WTC11 (cell line): ENCODE results near the gene CD46. TPM values are rescaled to one million over a fixed set of nuclear protein-coding genes. Genes with fewer than 3 reads are reported as not detected.

Source experiments
- ATAC-seq: fragments of 200-7000 bp; cut with Tn5 transposase; 2 replicates; pipeline ENCODE4 v1.10.0; 2021; ENCODE audit warnings: mild to moderate bottlenecking, moderate library complexity
- CTCF ChIA-PET: fragments of 300-600 bp; sonication (Branson Sonifier 250); formaldehyde crosslinking; loops from one replicate; lab custom pipeline; 2021; ENCODE audit warnings: antibody characterized with exemption; lab: Charles Lee
- POLR2A ChIA-PET: fragments of 350-600 bp; sonication (Branson Sonifier 250); formaldehyde crosslinking; loops from one replicate; lab custom pipeline; 2021; ENCODE audit warnings: antibody characterized with exemption; lab: Charles Lee
- DNase-seq: peaks from one replicate; pipeline ENCODE4 v3.0.0; 2021; ENCODE audit warnings: low spot score
- H3K27ac Mint-ChIP-seq: 2 replicates; pipeline ENCODE4 v1.8.0; 2021; ENCODE audit warnings: mixed read lengths
- H3K27me3 Mint-ChIP-seq: 2 replicates; pipeline ENCODE4 v1.8.0; 2021; ENCODE audit warnings: low read depth, mild to moderate bottlenecking, moderate library complexity, mixed read lengths
- H3K36me3 Mint-ChIP-seq: 2 replicates; pipeline ENCODE4 v1.8.0; 2021; ENCODE audit warnings: mixed read lengths
- H3K4me1 Mint-ChIP-seq: 2 replicates; pipeline ENCODE4 v1.8.0; 2022; ENCODE audit warnings: mixed read lengths
- H3K4me3 Mint-ChIP-seq: 2 replicates; pipeline ENCODE4 v1.8.0; 2021; ENCODE audit warnings: mild to moderate bottlenecking, moderate library complexity, mixed read lengths
- H3K9me3 Mint-ChIP-seq: 2 replicates; pipeline ENCODE4 v1.8.0; 2021; ENCODE audit warnings: mixed read lengths
- AFF4 ChIP-seq: sonication (generic); formaldehyde crosslinking; IDR thresholded peaks from 2 replicates; pipeline ENCODE4 v1.8.1; 2023; ENCODE audit warnings: mild to moderate bottlenecking, missing genetic modification reagents, borderline replicate concordance
- CREM ChIP-seq: sonication (generic); formaldehyde crosslinking; IDR thresholded peaks from 2 replicates; pipeline ENCODE4 v1.8.1; 2022; ENCODE audit warnings: mild to moderate bottlenecking, missing genetic modification reagents, moderate library complexity
- FOXP1 ChIP-seq: sonication (generic); formaldehyde crosslinking; IDR thresholded peaks from 2 replicates; pipeline ENCODE4 v1.8.0; 2022; ENCODE audit warnings: missing genetic modification reagents, mild to moderate bottlenecking, moderate library complexity, borderline replicate concordance
- GRHL2 ChIP-seq: fragments of 250-450 bp; sonication (Bioruptor Pico); IDR thresholded peaks from 2 replicates; pipeline ENCODE4 v1.8.0; 2022; ENCODE audit warnings: mild to moderate bottlenecking, moderate library complexity; ENCODE audit not compliant: insufficient replicate concordance, severe bottlenecking
- HMGA2 ChIP-seq: fragments of 250-450 bp; sonication (Bioruptor Pico); IDR thresholded peaks from 2 replicates; pipeline ENCODE4 v1.4.0; 2021; ENCODE audit warnings: mild to moderate bottlenecking, moderate library complexity
- JAZF1 ChIP-seq: fragments of 250-450 bp; sonication (Bioruptor Pico); IDR thresholded peaks from 2 replicates; pipeline ENCODE4 v1.9.0; 2021; ENCODE audit warnings: moderate library complexity, mild to moderate bottlenecking, inconsistent platforms
- NR1H2 ChIP-seq: sonication (generic); formaldehyde crosslinking; IDR thresholded peaks from 2 replicates; pipeline ENCODE4 v1.9.0; 2021; ENCODE audit warnings: mild to moderate bottlenecking, moderate library complexity, missing genetic modification reagents
- NR2C2 ChIP-seq: sonication (generic); formaldehyde crosslinking; IDR thresholded peaks from 2 replicates; pipeline ENCODE4 v1.8.0; 2022; ENCODE audit warnings: mild to moderate bottlenecking, missing genetic modification reagents
- ZNF219 ChIP-seq: sonication (generic); formaldehyde crosslinking; IDR thresholded peaks from 2 replicates; pipeline ENCODE4 v1.8.0; 2023; ENCODE audit warnings: missing genetic modification reagents, mild to moderate bottlenecking, borderline replicate concordance
- ZNF416 ChIP-seq: fragments of 250-450 bp; sonication (Bioruptor Pico); IDR thresholded peaks from 2 replicates; pipeline ENCODE4 v1.9.0; 2021; ENCODE audit warnings: mild to moderate bottlenecking, inconsistent platforms
- total RNA-seq: library from RNA; stranded (reverse); gene quantifications from 3 replicates; pipeline ENCODE4 v1.2.3, GENCODE V29; 2021
- TF ChIP-seq, protein P1 (sequence below): fragments of 250-450 bp; sonication (Bioruptor Pico); IDR thresholded peaks from 2 replicates; pipeline ENCODE4 v1.9.0; 2021; ENCODE audit warnings: mild to moderate bottlenecking
- TF ChIP-seq, protein P2 (sequence below): sonication (generic); formaldehyde crosslinking; IDR thresholded peaks from 2 replicates; pipeline ENCODE4 v1.8.1; 2023; ENCODE audit warnings: mild to moderate bottlenecking, missing genetic modification reagents
- TF ChIP-seq, protein P3 (sequence below): sonication (generic); formaldehyde crosslinking; IDR thresholded peaks from 2 replicates; pipeline ENCODE4 v1.8.0; 2023; ENCODE audit warnings: mild to moderate bottlenecking, missing genetic modification reagents
- TF ChIP-seq, protein P4 (sequence below): sonication (generic); formaldehyde crosslinking; IDR thresholded peaks from 2 replicates; pipeline ENCODE4 v1.8.1; 2022; ENCODE audit warnings: missing genetic modification reagents, borderline replicate concordance

The CD46 gene
- total RNA-seq, 1 experiment from 2014 or later: 150 TPM

- Mint-ChIP-seq H3K36me3 (no peaks in the 10 kb centered on the region), H3K9me3 (peaks cover 4% of the 10 kb centered on the region; the same call in 1 of the 2 replicates), H3K27ac (no peak overlapping the region), H3K4me3 (no peak overlapping the region), H3K27me3 (no peaks in the 10 kb centered on the region), H3K4me1 (peaks cover 16% of the 10 kb centered on the region)
- ChIA-PET POLR2A (no interaction called here), CTCF (interaction anchor here (0.9 to 1.9 kb wide), 4 partner anchors 11 to 51 kb away, joined by 3 to 10 read pairs (median 5); no protein-coding TSS in a partner anchor)
- DNase-seq (no peak), ATAC-seq (no peak)
- TF ChIP-seq, protein P1, sequence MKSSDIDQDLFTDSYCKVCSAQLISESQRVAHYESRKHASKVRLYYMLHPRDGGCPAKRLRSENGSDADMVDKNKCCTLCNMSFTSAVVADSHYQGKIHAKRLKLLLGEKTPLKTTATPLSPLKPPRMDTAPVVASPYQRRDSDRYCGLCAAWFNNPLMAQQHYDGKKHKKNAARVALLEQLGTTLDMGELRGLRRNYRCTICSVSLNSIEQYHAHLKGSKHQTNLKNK: no peak
- TF ChIP-seq FOXP1 (CRISPR knock-in tag) (no peak), CREM (CRISPR knock-in tag) (no peak), ZNF219 (CRISPR knock-in tag) (no peak), NR2C2 (CRISPR knock-in tag) (no peak), GRHL2 (CRISPR knock-in tag) (no peak), ZNF416 (CRISPR knock-in tag) (no peak), NR1H2 (no peak), HMGA2 (no peak)
- TF ChIP-seq, protein P2, sequence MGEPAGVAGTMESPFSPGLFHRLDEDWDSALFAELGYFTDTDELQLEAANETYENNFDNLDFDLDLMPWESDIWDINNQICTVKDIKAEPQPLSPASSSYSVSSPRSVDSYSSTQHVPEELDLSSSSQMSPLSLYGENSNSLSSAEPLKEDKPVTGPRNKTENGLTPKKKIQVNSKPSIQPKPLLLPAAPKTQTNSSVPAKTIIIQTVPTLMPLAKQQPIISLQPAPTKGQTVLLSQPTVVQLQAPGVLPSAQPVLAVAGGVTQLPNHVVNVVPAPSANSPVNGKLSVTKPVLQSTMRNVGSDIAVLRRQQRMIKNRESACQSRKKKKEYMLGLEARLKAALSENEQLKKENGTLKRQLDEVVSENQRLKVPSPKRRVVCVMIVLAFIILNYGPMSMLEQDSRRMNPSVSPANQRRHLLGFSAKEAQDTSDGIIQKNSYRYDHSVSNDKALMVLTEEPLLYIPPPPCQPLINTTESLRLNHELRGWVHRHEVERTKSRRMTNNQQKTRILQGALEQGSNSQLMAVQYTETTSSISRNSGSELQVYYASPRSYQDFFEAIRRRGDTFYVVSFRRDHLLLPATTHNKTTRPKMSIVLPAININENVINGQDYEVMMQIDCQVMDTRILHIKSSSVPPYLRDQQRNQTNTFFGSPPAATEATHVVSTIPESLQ (CRISPR knock-in tag): no peak
- TF ChIP-seq, protein P3, sequence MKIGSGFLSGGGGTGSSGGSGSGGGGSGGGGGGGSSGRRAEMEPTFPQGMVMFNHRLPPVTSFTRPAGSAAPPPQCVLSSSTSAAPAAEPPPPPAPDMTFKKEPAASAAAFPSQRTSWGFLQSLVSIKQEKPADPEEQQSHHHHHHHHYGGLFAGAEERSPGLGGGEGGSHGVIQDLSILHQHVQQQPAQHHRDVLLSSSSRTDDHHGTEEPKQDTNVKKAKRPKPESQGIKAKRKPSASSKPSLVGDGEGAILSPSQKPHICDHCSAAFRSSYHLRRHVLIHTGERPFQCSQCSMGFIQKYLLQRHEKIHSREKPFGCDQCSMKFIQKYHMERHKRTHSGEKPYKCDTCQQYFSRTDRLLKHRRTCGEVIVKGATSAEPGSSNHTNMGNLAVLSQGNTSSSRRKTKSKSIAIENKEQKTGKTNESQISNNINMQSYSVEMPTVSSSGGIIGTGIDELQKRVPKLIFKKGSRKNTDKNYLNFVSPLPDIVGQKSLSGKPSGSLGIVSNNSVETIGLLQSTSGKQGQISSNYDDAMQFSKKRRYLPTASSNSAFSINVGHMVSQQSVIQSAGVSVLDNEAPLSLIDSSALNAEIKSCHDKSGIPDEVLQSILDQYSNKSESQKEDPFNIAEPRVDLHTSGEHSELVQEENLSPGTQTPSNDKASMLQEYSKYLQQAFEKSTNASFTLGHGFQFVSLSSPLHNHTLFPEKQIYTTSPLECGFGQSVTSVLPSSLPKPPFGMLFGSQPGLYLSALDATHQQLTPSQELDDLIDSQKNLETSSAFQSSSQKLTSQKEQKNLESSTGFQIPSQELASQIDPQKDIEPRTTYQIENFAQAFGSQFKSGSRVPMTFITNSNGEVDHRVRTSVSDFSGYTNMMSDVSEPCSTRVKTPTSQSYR (CRISPR knock-in tag): no peak
- TF ChIP-seq, protein P4, sequence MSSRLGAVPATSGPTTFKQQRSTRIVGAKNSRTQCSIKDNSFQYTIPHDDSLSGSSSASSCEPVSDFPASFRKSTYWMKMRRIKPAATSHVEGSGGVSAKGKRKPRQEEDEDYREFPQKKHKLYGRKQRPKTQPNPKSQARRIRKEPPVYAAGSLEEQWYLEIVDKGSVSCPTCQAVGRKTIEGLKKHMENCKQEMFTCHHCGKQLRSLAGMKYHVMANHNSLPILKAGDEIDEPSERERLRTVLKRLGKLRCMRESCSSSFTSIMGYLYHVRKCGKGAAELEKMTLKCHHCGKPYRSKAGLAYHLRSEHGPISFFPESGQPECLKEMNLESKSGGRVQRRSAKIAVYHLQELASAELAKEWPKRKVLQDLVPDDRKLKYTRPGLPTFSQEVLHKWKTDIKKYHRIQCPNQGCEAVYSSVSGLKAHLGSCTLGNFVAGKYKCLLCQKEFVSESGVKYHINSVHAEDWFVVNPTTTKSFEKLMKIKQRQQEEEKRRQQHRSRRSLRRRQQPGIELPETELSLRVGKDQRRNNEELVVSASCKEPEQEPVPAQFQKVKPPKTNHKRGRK (CRISPR knock-in tag): no peak
These were observed 66.2 kb downstream of the CD46 start for GRCh38 chr1:207817778-207818751.

GRCh38 chr1:207818971-207819451, 67.2 kb downstream of the CD46 start:
- DNase-seq: no peak
- no peak overlapping the region for H3K27ac Mint-ChIP-seq
- CTCF ChIA-PET: interaction anchor here (1.0 to 1.9 kb wide), 5 partner anchors 10 to 163 kb away, joined by 3 to 10 read pairs (median 4); no protein-coding TSS in a partner anchor
- H3K27me3 Mint-ChIP-seq: no peaks in the 10 kb centered on the region
- no peak overlapping the region for H3K4me3 Mint-ChIP-seq
- ATAC-seq: no peak
- H3K36me3 Mint-ChIP-seq: no peaks in the 10 kb centered on the region
- peaks cover 4% of the 10 kb centered on the region; the same call in 1 of the 2 replicates for H3K9me3 Mint-ChIP-seq
- POLR2A ChIA-PET: interaction anchor here (0.6 kb wide), 2 partner anchors 30 to 592 kb away, joined by 4 read pairs; no protein-coding TSS in a partner anchor
- peaks cover 23% of the 10 kb centered on the region for H3K4me1 Mint-ChIP-seq
- TF ChIP-seq AFF4: no peak
- TF ChIP-seq, protein P2 (CRISPR knock-in tag): no peak
- TF ChIP-seq JAZF1: no peak
